Fibroblast of skin of abdomen (primary cell): ENCODE data around the gene CIZ1.

ENCODE experiments used
- DNase-seq: peaks from one replicate; pipeline ENCODE4 v3.0.0-alpha.2; 2013

Gene CIZ1

GRCh38 chr9:128213746-128214497 lies 22.6 kb upstream of the CIZ1 start:
- no peak for DNase-seq

GRCh38 chr9:128211981-128212281 lies 20.6 kb upstream of the CIZ1 start:
- no peak for DNase-seq

- DNase-seq, result no peak
Measured at GRCh38 chr9:128211186-128211980, 20.0 kb upstream of the CIZ1 start.

GRCh38 chr9:128208946-128209669 lies 17.7 kb upstream of the CIZ1 start:
- no peak for DNase-seq

GRCh38 chr9:128208386-128208785 lies 17.0 kb upstream of the CIZ1 start:
- DNase-seq, result no peak

GRCh38 chr9:128206916-128207910 lies 15.8 kb upstream of the CIZ1 start:
- DNase-seq, result no peak

- no peak for DNase-seq
Measured at GRCh38 chr9:128206484-128206883, 15.1 kb upstream of the CIZ1 start.

GRCh38 chr9:128205296-128205944 lies 14.0 kb upstream of the CIZ1 start:
- DNase-seq, result no peak

GRCh38 chr9:128204858-128205257 lies 13.5 kb upstream of the CIZ1 start:
- no peak for DNase-seq

- peak; percentile 56 for DNase-seq
Measured at GRCh38 chr9:128203707-128204551, 12.6 kb upstream of the CIZ1 start.

- DNase-seq, result peak; percentile 63
Measured at GRCh38 chr9:128203024-128203706, 11.8 kb upstream of the CIZ1 start, which contains the start of gene DNM1. Gene DNM1 (plus strand): TSS chr9:128203379. CDS start chr9:128203471, 92 bp downstream.

- DNase-seq, result no peak
Measured at GRCh38 chr9:128202648-128203023, 11.3 kb upstream of the CIZ1 start.

- DNase-seq, result peak; percentile 52
Measured at GRCh38 chr9:128201441-128202369, 10.3 kb upstream of the CIZ1 start.

GRCh38 chr9:128193469-128194096 lies 2.2 kb upstream of the CIZ1 start:
- no peak for DNase-seq

GRCh38 chr9:128192601-128193371 lies 1.4 kb upstream of the CIZ1 start:
- DNase-seq, result peak; percentile 91

- no peak for DNase-seq
Measured at GRCh38 chr9:128190516-128191405, 611 bp downstream of the CIZ1 start.
